Activated CD8-positive, alpha-beta memory T cell treated with anti-CD3 and anti-CD28 coated beads, Interleukin-2, amount 50 U/mL, for 1 hour (primary cell): ENCODE results near the gene ANAPC2.

Experiments used
- DNase-seq: peaks from one replicate; pipeline ENCODE4 v3.0.0-alpha.2; 2020; ENCODE audit errors: extremely low read depth

ANAPC2 gene

GRCh38 chr9:137192859-137193258, 4.5 kb upstream of the ANAPC2 start:
- no peak for DNase-seq

- DNase-seq = no peak
These were observed 4.1 kb upstream of the ANAPC2 start for GRCh38 chr9:137192448-137192780.

- DNase-seq = no peak
These were observed 3.5 kb upstream of the ANAPC2 start for GRCh38 chr9:137191691-137192447.

GRCh38 chr9:137191245-137191644, 2.9 kb upstream of the ANAPC2 start:
- DNase-seq = no peak

- DNase-seq = no peak
These were observed 2.0 kb upstream of the ANAPC2 start for GRCh38 chr9:137190315-137190856.

- no peak for DNase-seq
These were observed 1.2 kb upstream of the ANAPC2 start for GRCh38 chr9:137189297-137190295.

GRCh38 chr9:137188086-137188489, 272 bp downstream of the ANAPC2 start:
- DNase-seq = no peak

GRCh38 chr9:137187386-137187785, 974 bp downstream of the ANAPC2 start:
- no peak for DNase-seq

- DNase-seq = no peak
These were observed 2.0 kb downstream of the ANAPC2 start for GRCh38 chr9:137186385-137186784.

GRCh38 chr9:137185921-137186320, 2.4 kb downstream of the ANAPC2 start:
- no peak for DNase-seq

GRCh38 chr9:137184881-137185660, 3.3 kb downstream of the ANAPC2 start:
- DNase-seq = no peak

- DNase-seq = no peak
These were observed 4.3 kb downstream of the ANAPC2 start for GRCh38 chr9:137183980-137184595.

GRCh38 chr9:137182836-137183235, 5.5 kb downstream of the ANAPC2 start:
- DNase-seq = no peak

- DNase-seq = no peak
These were observed 6.7 kb downstream of the ANAPC2 start for GRCh38 chr9:137181680-137182079.

- no peak for DNase-seq
These were observed 7.9 kb downstream of the ANAPC2 start for GRCh38 chr9:137180491-137180890.

GRCh38 chr9:137179761-137180160, 8.6 kb downstream of the ANAPC2 start:
- DNase-seq = no peak

- no peak for DNase-seq
These were observed 9.3 kb downstream of the ANAPC2 start for GRCh38 chr9:137178939-137179630.

GRCh38 chr9:137178201-137178938, 10.0 kb downstream of the ANAPC2 start:
- DNase-seq = no peak

GRCh38 chr9:137176302-137177182, 11.8 kb downstream of the ANAPC2 start:
- DNase-seq = no peak
